NCI-H526 (cell line): ENCODE measurements around the gene BRAF.
"Not testable (repeated sequence)": the region's sequence is repeated elsewhere in the genome, so short reads cannot be mapped to it uniquely, and the experiment has no call there.

Source experiments
- DNase-seq, 2 experiments: peaks; one replicate each; lab custom pipeline; 2025; lab: John Stamatoyannopoulos, UW

The BRAF gene

DNA sequence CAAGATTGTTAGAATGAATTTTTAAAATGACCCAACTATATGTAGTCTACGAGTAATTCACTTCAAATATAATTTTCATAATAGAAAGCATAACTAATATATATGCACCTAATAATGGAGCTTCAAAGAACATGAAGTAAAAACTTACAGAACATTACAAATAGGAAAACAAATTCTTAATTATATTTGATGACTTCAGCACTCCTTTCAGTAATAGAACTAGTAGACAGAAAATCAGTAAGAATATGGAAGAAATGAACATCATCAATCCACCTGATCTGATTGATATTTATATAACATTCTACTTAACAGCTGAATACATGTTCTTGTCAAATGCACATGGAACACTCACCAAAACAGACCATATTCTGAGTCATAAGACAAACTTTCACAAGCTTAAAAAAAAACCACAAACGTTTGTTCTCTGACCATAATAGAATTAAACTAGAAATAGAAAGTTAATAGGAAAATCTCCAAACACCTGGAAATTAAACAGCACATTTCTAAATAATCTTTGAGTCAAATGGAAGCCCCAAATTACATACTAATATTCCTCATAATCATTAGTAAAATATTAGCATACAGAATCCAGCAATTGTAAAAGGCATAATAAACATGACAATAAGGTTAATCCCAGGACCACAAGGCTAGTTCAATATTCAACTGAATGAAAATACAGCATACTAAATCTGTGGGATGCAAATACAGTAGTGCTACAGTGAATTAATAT lies 48.0 kb downstream of the BRAF start:
- DNase-seq: no peak

DNA sequence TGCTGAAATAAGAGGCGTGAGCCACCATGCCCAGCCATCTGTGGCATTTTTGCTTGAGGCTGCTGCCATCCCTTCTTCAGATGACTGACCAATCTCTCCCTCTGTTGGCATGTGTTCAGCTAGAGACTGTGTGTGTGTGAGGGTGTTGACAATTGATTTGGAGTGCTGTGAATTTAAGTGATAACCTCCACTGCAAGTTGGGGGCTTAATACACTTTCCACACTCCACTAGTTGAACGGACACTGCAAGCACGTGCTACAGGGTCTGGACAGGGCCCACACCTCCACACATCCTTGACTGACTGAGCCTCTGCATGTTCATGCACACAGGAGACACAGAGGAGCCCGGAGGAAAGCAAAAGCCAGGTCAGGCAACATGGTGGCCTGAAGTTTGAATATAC lies 51.3 kb downstream of the BRAF start:
- DNase-seq: no peak

DNA sequence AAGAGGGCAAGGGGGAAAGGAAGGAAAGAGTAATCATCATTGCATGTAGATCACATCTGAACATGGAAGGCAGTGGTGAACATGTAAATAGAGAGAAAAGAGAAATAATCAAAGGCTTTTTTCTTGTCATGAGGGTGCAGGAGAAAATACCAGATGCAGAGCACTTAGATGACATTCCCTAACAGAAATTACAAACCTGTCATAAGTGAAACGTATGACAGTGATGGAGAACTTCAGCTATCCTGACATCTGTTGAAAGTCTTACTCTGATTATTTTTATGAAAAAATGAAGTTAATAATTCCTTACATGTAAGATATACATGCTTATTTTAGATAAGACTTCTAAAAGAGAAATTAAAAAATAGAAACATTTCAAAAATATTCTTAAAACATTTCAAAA lies 54.7 kb downstream of the BRAF start:
- no peak for DNase-seq

DNA sequence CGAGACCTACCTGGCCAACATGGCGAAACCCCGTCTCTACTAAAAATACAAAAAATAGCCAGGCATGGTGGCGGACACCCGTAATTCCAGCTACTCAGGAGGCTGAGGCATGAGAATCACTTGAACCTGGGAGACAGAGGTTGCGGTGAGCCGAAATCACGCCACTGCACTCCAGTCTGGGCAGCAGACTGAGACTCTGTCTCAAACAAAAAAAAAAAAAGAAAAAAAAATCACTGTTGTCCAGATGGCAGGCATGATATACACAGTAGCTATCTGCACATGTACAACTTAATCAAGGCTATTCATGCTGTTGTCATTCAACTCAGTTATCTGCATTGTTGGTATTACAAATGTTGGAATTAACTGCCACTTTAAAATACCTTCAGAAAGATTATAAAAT lies 55.3 kb downstream of the BRAF start:
- no peak for DNase-seq

DNA sequence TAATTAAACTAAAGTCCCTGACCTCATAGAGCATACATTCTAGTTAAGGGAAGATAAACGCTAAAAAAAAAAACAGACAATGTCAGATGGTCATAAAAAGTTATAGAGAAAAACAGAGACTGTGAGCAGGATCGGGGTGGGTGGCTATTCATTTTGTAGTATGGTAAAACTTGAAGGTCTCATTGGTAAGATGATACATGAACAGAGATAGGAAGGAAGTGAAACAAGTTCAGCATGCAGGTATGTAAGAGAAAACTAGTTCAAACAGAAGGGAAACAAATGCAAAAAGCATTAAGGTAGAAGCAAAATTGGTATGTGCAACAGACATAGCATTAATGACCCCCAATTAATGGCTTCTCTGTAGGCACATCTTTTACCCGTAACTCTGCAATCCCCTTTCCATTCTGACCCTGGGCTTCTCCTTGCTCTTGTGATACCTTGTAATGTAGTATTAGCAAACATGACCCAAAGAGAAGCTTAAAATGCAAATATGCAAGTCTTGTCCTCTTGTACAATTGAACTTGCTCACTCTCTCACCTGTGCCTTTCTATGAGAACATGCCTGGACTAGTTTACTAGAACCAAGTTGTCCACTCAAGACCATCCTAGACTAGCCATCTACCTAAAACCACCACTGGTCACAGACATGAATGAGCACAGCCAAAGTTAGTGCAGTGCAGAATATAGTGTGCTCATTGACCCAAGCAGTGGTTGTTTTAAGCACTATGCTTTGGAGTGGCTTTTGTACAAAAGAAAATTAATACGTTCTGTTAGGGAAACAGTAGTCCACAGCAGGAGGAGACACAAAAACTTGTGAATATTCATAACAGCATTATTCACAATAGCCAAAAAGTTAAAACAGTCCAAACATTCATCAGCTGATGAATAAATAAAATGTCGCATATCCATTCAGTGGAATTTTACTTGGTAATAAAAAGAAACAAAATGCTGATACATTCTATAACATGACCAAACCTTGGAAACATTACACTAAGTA lies 57.0 kb downstream of the BRAF start:
- peak; percentile 19 to 22 for DNase-seq

DNA sequence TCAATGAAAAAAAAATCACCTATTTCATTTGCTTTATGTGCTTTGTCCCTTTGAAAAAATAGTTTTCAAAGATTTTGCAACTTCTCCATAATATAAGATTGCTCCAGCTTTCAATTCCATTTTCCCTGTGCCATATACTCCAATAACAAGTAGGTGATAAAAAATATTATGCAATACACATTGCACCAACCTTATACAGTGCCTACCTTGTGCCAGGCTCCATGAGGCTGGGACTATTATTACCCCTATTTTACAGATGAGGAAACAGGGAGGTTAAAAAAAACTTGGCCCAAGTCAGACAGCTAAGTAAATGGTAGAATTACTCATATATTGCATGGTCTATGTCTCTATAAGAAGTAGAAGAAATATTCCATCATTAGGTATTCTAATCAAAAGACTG lies 57.8 kb downstream of the BRAF start:
- no peak for DNase-seq

DNA sequence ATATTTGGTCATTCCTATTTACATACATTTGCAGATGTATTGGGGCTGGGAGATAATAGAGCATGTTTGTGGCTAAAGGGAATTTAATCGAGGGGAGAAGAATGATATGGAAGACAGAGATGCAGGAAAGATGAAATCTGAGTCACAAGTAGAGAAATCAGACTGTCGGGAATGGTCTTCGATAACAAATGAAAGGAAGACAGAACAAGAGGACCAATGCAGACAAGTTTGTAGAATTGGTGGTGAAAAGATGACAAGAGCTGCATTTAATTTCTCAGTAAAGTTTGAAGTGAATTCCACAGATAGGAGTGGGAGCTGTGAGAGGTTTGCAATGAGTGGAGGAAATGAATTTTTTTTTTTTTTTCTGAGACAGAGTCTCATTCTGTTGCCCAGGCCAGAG lies 60.0 kb downstream of the BRAF start:
- DNase-seq: no peak

DNA sequence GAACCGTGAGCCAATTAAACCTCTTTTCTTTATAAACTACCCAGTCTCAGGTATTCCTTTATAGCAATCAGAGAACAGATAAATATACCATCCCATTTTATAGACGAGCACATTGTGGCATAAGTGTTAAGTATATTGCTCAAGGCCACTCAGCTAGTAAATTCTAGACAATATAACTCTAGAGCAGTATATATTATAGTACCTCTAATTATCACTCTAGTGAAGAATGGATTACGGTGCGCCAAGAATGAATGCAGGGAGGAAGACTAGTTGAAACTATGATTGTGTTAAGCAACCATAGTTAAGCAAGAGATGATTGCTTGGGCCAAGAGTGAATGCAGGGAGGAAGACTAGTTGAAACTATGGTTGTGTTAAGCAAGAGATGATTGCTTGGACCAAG lies 60.9 kb downstream of the BRAF start:
- DNase-seq: no peak

DNA sequence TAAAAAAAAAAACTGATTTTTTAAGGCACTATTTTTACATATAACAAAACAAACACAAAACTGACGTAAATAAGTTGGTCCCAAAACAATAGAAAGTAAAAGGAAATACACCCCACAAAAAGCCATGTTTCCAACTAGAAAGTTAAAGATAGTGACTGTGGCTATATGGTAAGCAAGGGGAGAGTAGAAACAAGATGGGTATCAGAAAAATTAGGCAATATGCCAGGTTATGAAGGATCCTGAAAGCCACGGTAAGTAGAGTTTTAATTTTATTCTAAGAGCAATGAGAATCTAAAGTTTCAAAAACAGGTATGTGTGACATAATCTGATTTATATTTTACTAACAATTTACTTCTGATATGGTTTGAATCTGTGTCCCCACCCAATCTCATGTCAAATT lies 61.5 kb downstream of the BRAF start:
- DNase-seq: no peak

DNA sequence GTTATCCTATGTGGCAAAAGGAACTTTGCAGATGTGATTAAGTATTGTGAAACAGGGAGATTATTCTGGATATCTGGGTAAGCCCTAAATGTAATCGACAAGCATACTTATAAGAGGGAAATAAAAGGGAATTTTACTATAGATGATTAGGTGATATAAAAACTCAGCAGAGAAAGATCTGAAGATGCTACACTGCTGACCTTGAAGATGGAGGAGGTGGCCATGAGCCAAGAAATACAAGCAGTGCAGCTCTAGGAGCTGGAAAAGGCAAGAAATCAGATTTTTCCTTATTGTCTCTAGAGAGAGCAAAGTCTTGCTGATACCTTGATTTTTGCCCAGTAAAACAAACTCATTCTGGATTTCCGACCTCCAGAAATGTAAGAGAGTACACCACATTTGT lies 67.7 kb downstream of the BRAF start:
- no peak for DNase-seq

DNA sequence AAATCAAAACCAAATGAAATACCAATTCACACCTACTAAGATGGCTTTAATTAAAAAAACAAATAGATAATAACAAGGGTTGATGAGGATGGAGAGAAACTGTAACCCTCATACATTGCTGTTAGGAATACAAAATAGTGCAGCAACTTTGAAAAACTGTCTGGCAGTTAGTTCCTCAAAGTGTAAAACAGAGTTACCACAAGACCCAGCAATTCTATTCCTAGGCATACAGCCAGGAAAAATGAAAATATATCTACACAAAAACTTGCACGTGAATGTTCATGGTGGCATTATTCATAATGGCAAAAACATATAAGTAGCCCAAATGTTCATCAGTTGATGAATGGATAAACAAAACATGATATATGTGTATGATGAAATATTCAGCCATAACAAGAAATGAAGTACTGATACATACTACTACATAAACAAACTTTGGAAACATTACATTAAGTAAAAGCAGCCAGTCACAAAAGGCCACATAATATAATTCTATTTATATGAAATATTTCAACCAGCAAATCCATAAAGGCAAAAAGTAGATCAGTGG lies 83.5 kb downstream of the BRAF start:
- no peak for DNase-seq

DNA sequence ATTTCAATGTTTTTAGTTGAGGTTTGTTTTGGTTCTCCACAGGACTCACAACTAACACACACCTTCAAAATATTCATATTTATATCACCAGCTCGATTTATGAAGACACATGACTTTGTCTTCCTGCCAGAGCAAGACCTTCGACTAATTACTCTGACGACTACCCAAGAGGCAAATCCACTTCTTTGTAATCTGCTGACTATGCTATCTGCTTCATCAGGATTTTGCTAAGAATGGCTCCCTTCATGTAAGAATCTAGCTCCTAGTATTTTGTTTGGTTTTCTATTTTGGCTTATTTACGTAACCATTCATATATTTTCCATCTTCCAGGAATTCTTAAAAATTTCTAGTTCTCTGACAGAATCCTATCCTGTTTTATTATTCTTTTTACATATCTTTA lies 93.0 kb downstream of the BRAF start:
- no peak for DNase-seq

DNA sequence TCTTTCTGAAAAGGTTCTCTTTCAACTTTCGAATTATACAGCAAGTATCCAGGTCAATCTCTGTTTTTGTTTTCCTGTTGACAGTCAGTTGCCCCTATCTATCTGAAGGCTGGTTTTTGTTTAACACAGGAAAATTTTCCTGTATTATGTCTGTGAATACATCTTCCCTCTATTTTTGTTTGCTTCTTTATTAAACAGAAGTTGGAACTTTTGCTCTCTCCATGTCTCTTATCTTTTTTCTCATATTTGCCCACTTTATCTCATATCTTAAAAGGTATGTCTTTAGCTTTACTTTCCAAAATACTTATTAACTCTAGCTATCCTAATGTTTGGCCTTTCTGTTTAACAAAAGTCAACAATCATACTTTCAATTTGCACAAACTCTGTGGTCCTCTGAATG lies 95.0 kb downstream of the BRAF start:
- no peak for DNase-seq

DNA sequence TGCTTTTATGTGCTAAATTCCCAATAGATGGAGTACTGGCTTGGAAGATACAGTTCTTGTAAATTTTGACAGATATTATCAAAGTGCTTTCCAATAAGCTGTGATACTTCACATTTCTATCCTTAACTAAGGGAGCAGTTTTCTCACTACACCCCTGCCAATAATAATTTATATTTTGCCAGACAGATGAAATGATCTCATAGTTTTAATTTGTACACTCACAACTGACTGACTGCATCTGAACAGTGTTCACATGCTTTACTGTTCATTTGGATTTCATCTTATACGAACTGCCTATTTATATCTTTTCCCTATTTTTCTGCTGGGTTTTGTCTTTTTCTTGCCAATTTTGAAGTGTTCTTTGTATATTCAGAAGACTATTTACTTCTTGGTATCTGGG lies 96.0 kb downstream of the BRAF start:
- DNase-seq: no peak

DNA sequence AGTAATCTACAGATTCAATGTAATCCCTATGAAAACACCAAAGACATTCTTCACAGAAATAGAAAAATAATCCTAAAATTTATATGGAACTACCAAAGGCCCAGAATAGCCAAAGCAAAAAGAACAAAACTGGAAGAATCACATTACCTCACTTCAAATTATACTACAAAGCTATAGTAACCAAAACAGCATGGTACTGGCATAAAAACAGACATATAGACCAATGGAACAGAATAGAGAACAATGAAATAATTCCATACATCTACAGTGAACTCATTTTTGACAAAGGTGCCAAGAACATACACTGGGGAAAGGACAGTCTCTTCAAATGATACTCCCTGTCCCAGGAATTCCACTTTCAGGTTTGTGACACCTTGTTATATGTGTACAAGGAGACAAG lies 107.3 kb downstream of the BRAF start:
- DNase-seq: not testable (repeated sequence)

DNA sequence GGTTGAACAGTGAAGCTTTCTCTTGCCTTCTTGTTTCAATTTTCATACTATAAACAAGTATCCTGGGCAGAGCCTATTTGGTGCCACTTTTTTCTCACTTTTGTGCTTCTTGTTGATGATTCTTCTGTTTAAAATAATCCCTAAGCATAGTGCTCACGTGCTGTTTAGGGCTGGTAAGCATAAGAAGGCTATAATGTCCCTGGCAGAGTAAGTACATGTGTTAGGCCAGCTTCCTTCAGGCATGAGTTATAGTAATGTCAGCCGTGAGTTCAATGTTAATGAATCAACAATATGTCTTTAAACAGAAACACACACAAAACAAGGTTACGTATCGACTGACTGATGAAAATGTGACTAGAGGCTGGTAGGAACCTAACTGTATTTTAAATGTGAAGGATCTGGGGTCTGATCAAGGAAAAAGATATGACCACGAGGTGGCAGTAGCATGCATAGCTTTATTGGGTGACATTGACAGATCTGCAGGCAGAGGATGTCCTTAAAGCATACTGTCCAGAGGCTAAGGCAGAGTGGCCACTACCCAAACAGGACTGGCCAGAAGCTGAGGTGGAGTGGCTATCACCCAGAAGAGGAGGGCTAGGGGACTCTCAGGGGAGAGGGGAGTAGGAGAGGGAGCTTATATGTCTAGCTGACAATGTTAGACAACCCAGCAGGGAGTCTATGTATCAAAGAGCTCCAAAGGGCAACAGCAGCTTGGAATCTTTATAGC lies 113.7 kb downstream of the BRAF start:
- DNase-seq: peak; percentile 56 to 85

DNA sequence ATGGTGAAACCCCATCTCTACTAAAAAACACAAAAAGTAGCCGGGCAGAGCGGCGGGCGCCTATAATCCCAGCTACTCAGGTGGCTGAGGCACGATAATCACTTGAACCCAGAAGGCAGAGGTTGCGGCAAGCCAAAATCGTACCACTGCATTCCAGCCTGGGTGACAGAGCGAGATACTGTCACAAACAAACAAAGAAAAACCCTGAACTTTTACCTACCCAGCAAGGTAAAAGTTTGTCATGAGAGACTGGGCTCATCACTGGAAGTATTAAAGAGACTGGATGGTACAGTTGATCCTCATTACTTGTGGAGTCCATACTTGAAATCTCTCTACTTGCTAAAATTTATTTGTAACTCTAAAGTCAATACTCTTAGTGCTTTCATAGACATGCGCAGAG lies 114.3 kb downstream of the BRAF start:
- DNase-seq: no peak

DNA sequence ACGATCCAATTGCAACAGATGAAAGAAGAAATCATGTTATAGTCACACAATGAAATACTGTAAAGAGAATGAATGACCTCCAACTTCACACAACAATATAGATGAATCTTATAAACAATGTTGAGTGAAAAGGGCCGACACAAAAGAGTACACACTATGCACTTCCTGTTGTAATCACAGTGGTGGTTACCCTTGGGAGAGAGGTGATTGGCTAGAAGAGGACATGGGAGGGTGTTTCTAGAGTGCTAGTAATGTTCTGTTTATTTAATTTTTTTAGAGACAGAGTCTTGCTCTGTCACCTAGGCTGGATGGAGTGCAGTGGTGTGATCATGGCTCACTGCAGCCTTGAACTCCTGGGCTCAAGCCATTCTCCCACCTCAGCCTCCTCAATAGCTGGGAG lies 145.8 kb downstream of the BRAF start:
- no peak for DNase-seq

DNA sequence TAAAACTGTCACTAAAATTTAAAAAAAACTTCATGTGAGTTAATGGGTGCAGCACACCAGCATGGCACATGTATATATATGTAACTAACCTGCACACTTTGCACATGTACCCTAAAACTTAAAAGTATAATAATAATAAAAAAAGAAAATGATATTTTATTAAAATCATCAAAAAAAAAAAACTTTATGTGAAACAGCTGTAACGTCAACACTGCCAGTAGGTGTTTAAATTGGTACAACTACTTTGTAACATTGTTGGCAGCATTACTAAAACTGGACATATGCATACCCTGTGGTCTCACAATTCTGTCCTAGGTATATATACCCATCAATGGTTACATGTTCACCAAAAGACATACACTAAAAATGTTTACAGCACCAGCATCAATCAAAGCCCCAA lies 146.2 kb downstream of the BRAF start:
- no peak for DNase-seq

DNA sequence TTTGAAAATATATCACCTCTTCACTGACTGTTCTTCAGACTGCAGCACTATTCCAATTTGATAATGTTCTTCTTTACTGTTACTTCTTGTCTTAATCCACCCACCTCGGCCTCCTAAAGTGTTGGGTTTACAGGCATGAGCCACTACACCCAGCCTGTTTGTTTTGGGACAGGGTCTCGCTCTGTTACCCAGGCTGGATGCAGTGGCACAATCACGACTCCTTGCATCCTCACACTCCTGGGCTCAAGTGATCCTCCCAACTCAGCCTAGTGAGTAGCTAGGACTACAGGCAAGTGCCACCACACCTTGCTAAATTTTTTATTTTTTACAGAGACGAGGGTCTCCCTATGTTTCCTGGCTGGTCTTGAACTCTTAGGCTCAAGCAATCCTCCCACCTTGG lies 150.4 kb downstream of the BRAF start:
- no peak for DNase-seq

DNA sequence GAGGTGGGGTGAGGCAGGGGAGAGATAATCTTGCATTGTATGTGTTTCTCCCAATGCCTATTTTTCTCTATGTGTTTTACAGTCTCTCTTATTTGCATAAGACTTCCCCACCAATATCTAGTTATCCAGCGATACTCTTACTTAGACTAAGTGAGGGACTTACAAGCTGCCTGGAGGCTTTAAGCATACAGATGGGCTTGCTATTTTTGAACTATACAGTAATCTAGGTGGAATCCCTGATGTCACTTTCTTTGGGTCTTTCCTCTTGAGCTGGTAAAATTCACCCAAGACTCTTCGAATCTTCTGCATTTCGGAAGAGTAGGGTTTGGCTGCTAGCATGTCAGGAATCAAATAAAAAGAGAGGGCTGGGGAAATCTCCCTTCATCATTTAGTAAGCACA lies 151.6 kb downstream of the BRAF start:
- peak in 1 of 2 experiments; percentile 9 for DNase-seq

DNA sequence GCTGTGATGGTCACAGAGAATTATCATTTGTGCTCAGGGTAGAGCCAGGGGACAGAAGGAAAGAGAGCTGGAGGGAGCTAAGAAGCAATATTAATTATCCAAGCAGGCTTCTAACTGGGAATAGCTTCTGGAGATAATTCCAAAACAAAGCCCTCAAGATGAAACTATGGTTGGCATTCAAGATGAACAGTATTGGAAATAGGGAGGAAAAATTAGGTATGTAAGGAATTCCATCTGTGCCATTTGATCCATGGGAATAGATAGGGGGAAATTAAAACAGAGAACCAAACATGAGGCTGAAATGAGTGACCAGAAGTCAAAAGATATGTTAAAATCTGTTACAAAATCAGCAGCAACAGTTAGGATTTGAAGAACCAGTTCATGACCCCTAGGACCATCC lies 152.9 kb downstream of the BRAF start:
- DNase-seq: no peak
